Loucy (cell line): ENCODE data around the gene CHL1.

Experiments used
- H2AFZ ChIP-seq: fragments of 200-600 bp; sonication (generic); 2 replicates; pipeline ENCODE4 v1.6.0; 2016; ENCODE audit warnings: antibody characterized with exemption, mild to moderate bottlenecking, low read length, moderate library complexity
- H3F3A ChIP-seq: fragments of 200-600 bp; 2 replicates; pipeline ENCODE4 v1.6.0; 2016; ENCODE audit warnings: antibody characterized with exemption, low read depth, mild to moderate bottlenecking
- H3K27me3 ChIP-seq: fragments of 200-600 bp; sonication (generic); 2 replicates; pipeline ENCODE4 v1.6.1; 2014; ENCODE audit warnings: low read length, mild to moderate bottlenecking; ENCODE audit not compliant: insufficient read depth, poor library complexity, severe bottlenecking
- H3K36me3 ChIP-seq: fragments of 200-600 bp; sonication (generic); 2 replicates; pipeline ENCODE4 v1.6.1; 2016; ENCODE audit warnings: low read length; ENCODE audit not compliant: insufficient read depth
- H3K4me1 ChIP-seq: fragments of 200-600 bp; sonication (generic); 2 replicates; pipeline ENCODE4 v1.5.1; 2014; ENCODE audit warnings: low read length, mild to moderate bottlenecking; ENCODE audit not compliant: insufficient read depth, poor library complexity, severe bottlenecking
- H3K4me2 ChIP-seq: fragments of 200-600 bp; sonication (generic); 2 replicates; pipeline ENCODE4 v1.6.0; 2014; ENCODE audit warnings: antibody characterized with exemption, low read length, low read depth, mild to moderate bottlenecking; ENCODE audit not compliant: poor library complexity, severe bottlenecking
- H3K4me3 ChIP-seq: fragments of 200-600 bp; sonication (generic); 2 replicates; pipeline ENCODE4 v1.5.1; 2014; ENCODE audit warnings: low read length, mild to moderate bottlenecking, mixed read lengths; ENCODE audit not compliant: poor library complexity, severe bottlenecking
- H3K79me2 ChIP-seq: fragments of 200-600 bp; sonication (generic); 2 replicates; pipeline ENCODE4 v1.6.1; 2014; ENCODE audit warnings: low read length; ENCODE audit not compliant: insufficient read depth
- H3K9ac ChIP-seq: fragments of 200-600 bp; sonication (generic); 2 replicates; pipeline ENCODE4 v1.6.0; 2014; ENCODE audit warnings: mild to moderate bottlenecking, low read depth, low read length, moderate library complexity; ENCODE audit not compliant: poor library complexity, severe bottlenecking
- H3K9me2 ChIP-seq: fragments of 200-600 bp; sonication (generic); replicated peaks from 2 replicates; pipeline ENCODE4 v1.6.1; 2016; ENCODE audit warnings: low read depth, low read length, mixed read lengths
- H3K9me3 ChIP-seq: fragments of 200-600 bp; sonication (generic); 2 replicates; pipeline ENCODE4 v1.6.1; 2014; ENCODE audit warnings: mild to moderate bottlenecking, antibody characterized with exemption, low read length, low read depth; ENCODE audit not compliant: insufficient read depth
- H4K20me1 ChIP-seq: fragments of 200-600 bp; sonication (generic); 2 replicates; pipeline ENCODE4 v1.6.0; 2014; ENCODE audit warnings: antibody characterized with exemption, low read length, mild to moderate bottlenecking; ENCODE audit not compliant: insufficient read depth, poor library complexity, severe bottlenecking
- EZH2phosphoT487 ChIP-seq: fragments of 200-600 bp; IDR thresholded peaks from 2 replicates; pipeline ENCODE4 v1.6.1; 2018; ENCODE audit warnings: antibody characterized with exemption, mild to moderate bottlenecking, moderate library complexity, borderline replicate concordance
- TF ChIP-seq, protein P1 (sequence below): fragments of 200-600 bp; sonication (generic); conservative IDR thresholded peaks from 2 replicates; pipeline ENCODE4 v1.5.1; 2014; ENCODE audit warnings: mild to moderate bottlenecking, antibody characterized with exemption, low read length

CHL1 gene

DNA sequence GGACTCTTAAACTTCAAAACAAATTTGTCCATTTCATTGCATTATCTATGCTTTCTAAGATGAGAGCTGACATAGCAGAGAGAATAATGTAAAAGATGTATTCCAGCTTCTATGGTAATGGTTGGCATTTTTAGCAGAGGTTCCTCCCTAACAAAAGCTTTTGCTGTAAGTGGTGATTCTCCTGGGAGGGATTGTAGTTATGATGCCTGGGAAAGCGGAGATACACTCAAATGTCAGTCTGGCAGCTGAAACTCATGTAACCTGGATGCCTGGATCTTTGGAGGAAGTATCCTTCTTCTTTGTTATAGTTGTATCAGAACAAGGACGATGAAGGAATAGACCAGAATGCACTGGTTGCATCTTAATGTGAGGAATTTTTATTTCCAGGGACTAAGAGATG lies 7.5 kb downstream of the CHL1 start:
- no peaks in the 10 kb centered on the region for H3K36me3 ChIP-seq
- TF ChIP-seq, protein P1, sequence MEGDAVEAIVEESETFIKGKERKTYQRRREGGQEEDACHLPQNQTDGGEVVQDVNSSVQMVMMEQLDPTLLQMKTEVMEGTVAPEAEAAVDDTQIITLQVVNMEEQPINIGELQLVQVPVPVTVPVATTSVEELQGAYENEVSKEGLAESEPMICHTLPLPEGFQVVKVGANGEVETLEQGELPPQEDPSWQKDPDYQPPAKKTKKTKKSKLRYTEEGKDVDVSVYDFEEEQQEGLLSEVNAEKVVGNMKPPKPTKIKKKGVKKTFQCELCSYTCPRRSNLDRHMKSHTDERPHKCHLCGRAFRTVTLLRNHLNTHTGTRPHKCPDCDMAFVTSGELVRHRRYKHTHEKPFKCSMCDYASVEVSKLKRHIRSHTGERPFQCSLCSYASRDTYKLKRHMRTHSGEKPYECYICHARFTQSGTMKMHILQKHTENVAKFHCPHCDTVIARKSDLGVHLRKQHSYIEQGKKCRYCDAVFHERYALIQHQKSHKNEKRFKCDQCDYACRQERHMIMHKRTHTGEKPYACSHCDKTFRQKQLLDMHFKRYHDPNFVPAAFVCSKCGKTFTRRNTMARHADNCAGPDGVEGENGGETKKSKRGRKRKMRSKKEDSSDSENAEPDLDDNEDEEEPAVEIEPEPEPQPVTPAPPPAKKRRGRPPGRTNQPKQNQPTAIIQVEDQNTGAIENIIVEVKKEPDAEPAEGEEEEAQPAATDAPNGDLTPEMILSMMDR, result no peak
- no peak for TF ChIP-seq EZH2phosphoT487
- no peaks in the 10 kb centered on the region for H4K20me1 ChIP-seq
- no peaks in the 10 kb centered on the region for H3K27me3 ChIP-seq
- no peaks in the 10 kb centered on the region for H3K79me2 ChIP-seq
- H2AFZ ChIP-seq, result no peak overlapping the region
- no peaks in the 10 kb centered on the region for H3K4me1 ChIP-seq
- H3K4me3 ChIP-seq, result no peak overlapping the region
- H3K4me2 ChIP-seq, result no peak overlapping the region
- peaks cover 12% of the 10 kb centered on the region; the same call in 1 of the 2 replicates for H3K9me3 ChIP-seq
- no peaks in the 10 kb centered on the region for H3F3A ChIP-seq
- no peaks in the 10 kb centered on the region for H3K9me2 ChIP-seq
- H3K9ac ChIP-seq, result no peak overlapping the region

DNA sequence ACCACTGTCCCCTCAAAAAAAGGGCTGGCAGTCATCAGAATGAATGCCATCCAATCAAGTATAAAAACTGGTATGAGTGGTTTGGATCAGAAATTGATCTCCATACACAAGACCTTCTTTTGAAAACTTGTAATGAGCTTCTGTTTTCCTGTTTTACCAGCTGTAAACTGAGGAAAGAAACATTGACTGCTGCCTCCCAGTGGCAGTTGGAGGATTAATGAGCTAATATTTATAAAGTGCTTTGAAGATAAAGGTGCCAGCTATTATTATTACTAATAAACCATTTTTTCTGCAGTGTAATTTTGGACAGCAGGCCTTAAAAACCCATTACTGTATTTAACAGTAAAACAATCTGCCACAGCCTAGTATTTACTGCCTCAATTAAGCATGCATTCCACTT lies 11.4 kb downstream of the CHL1 start:
- Histone ChIP-seq H3K79me2 (no peaks in the 10 kb centered on the region), H4K20me1 (no peaks in the 10 kb centered on the region), H3K27me3 (no peaks in the 10 kb centered on the region), H3K9me2 (no peaks in the 10 kb centered on the region), H3K4me1 (no peaks in the 10 kb centered on the region), H3K9me3 (peaks cover 17% of the 10 kb centered on the region; the same call in 1 of the 2 replicates), H3K9ac (no peak overlapping the region), H3K4me2 (no peak overlapping the region), H3K36me3 (no peaks in the 10 kb centered on the region), H2AFZ (no peak overlapping the region), H3F3A (no peaks in the 10 kb centered on the region), H3K4me3 (no peak overlapping the region)
- TF ChIP-seq, protein P1, result peak; percentile 23; the same call in 1 of the 2 replicates
- TF ChIP-seq EZH2phosphoT487, result no peak

DNA sequence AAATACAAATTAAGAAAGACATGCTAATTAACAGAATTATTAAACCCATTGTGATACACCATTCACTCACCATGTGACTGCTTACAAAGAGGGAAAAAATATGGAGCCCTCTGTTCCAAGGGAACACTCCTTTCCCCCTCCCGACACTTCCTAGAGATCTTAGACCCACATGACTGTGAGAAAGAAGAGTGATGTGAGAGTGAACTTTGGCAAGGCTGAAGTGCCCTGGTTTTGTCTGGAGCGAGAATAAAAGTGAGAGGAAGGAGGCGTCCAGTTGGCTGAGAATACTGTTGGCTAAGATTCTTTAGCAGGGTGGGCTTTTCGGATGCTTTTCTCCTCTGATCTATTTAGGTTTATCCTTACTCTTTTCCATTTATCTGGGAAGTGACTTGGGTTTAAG lies 14.1 kb downstream of the CHL1 start:
- Histone ChIP-seq H2AFZ (no peak overlapping the region), H3K4me1 (no peaks in the 10 kb centered on the region), H3K9me3 (peaks cover 14% of the 10 kb centered on the region; the same call in 1 of the 2 replicates)

More for the DNA sequence above, 14.1 kb downstream of the CHL1 start:
- Histone ChIP-seq H3K36me3 (no peaks in the 10 kb centered on the region), H3K79me2 (no peaks in the 10 kb centered on the region), H3K9ac (no peak overlapping the region), H3F3A (no peaks in the 10 kb centered on the region), H3K4me2 (no peak overlapping the region), H4K20me1 (no peaks in the 10 kb centered on the region), H3K4me3 (no peak overlapping the region), H3K27me3 (no peaks in the 10 kb centered on the region), H3K9me2 (no peaks in the 10 kb centered on the region)
- no peak for TF ChIP-seq EZH2phosphoT487
- TF ChIP-seq, protein P1, result no peak
